BLaER1 treated with 17β-estradiol and CSF1 and Interleukin-3, amounts not matched to agents 10 nM and 100 nM (cell line): ENCODE measurements around the gene REPS1.
A peak's percentile ranks its signal among the peaks of the same experiment; 100 is the strongest.

ENCODE experiments used
- H3K27ac ChIP-seq, 11 experiments: shearing (Covaris generic); formaldehyde crosslinking; 2 replicates each; pipeline ENCODE4 v1.8.1; 2022
- H3K27me3 ChIP-seq, 11 experiments: shearing (Covaris generic); formaldehyde crosslinking; 2 replicates each; pipeline ENCODE4 v1.8.1; 2022
- H3K36me3 ChIP-seq, 11 experiments: shearing (Covaris generic); formaldehyde crosslinking; 2 replicates each; pipeline ENCODE4 v1.8.1; 2022
- H3K4me1 ChIP-seq, 10 experiments: shearing (Covaris generic); formaldehyde crosslinking; 2 replicates each; pipeline ENCODE4 v1.8.1; 2022
- H3K4me2 ChIP-seq, 11 experiments: shearing (Covaris generic); formaldehyde crosslinking; 2 replicates each; pipeline ENCODE4 v1.8.1; 2022
- H3K4me3 ChIP-seq, 10 experiments: shearing (Covaris generic); formaldehyde crosslinking; 2 replicates each; pipeline ENCODE4 v1.8.1; 2022
- H3K9ac ChIP-seq, 11 experiments: shearing (Covaris generic); formaldehyde crosslinking; 2 replicates each; pipeline ENCODE4 v1.8.1; 2022
- H3K9me3 ChIP-seq, 11 experiments: shearing (Covaris generic); formaldehyde crosslinking; replicated peaks in 1 of 11; 2 replicates each; pipeline ENCODE4 v1.8.1; 2022
- H4K20me1 ChIP-seq, 11 experiments: shearing (Covaris generic); formaldehyde crosslinking; 2 replicates each; pipeline ENCODE4 v1.8.1; 2022
- Cebpa-rat ChIP-seq, 11 experiments: shearing (Covaris generic); IDR thresholded peaks; 2 replicates each; pipeline ENCODE4 v1.8.1; 2022

The REPS1 gene, protein sequence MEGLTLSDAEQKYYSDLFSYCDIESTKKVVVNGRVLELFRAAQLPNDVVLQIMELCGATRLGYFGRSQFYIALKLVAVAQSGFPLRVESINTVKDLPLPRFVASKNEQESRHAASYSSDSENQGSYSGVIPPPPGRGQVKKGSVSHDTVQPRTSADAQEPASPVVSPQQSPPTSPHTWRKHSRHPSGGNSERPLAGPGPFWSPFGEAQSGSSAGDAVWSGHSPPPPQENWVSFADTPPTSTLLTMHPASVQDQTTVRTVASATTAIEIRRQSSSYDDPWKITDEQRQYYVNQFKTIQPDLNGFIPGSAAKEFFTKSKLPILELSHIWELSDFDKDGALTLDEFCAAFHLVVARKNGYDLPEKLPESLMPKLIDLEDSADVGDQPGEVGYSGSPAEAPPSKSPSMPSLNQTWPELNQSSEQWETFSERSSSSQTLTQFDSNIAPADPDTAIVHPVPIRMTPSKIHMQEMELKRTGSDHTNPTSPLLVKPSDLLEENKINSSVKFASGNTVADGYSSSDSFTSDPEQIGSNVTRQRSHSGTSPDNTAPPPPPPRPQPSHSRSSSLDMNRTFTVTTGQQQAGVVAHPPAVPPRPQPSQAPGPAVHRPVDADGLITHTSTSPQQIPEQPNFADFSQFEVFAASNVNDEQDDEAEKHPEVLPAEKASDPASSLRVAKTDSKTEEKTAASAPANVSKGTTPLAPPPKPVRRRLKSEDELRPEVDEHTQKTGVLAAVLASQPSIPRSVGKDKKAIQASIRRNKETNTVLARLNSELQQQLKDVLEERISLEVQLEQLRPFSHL

DNA sequence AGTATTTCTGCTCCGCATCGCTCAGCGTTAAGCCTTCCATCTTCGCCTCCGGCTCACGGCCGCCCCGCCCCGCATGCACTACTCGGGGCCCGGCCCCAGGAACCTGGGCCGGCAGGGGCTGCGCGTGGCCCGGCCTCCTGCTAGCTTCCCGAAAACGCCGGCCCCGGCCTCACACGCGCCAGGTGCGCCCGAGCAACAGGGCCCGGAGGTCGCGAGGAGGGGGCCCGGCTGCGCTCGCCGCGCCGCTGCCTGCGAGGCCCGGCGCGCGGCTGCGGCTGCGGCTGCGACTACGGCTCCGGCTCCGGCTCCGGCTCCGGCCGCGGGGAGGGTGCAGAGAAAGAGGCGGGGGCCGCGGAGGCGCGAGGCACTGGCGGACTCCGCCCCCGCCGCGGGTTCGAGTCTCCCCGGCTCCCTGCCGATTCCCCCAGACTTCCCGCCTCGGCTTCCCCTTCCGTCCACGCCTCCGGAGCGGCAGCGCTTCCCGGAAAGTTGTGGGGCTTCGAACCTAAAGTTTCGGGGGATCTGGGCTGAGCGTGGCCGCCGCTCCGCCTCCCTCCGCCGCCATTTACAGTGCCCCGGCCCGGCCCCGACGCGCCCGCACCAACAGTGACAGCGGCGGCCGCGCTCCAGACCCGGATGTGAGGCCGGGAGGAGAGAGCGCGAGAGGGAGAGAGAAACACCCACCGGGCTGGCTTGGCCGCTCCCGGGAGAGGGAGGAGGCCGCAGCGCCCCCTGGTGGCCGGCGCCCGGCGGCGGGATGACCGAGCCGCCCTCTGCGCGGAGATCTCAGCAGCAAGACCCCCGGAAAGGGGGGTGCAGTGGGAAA lies at the start of gene REPS1:
Gene REPS1 (minus strand): TSS at position 611 of the 826 bp plus-strand sequence. CDS start 571 bp downstream, at position 40.
- peak within 1 kb of the TSS; percentile 92 to 99 (median 98) for H3K4me3 ChIP-seq
- H3K9ac ChIP-seq: peak within 1 kb of the TSS; percentile 94 to 99 (median 96)
- peaks cover 0 to 11% (median 0%) of the 10 kb centered on the region in 11 experiments; a peak in 2 of 22 replicates for H3K36me3 ChIP-seq
- peaks cover 12 to 50% (median 42%) of the 10 kb centered on the region in 11 experiments; a peak in 19 of 22 replicates for H4K20me1 ChIP-seq
- peak within 1 kb of the TSS; percentile 82 to 98 (median 91) for H3K4me2 ChIP-seq
- peaks cover 0 to 7% (median 0%) of the 10 kb centered on the region in 11 experiments; a peak in 5 of 22 replicates for H3K9me3 ChIP-seq
- no peaks in the 10 kb centered on the region for H3K27me3 ChIP-seq
- H3K4me1 ChIP-seq: peaks cover 28 to 53% (median 34%) of the 10 kb centered on the region in 10 experiments
- H3K27ac ChIP-seq: peak within 1 kb of the TSS; percentile 93 to 99 (median 96)
- TF ChIP-seq Cebpa-rat (IDR thresholded peaks at IDR 0.05): no peak

DNA sequence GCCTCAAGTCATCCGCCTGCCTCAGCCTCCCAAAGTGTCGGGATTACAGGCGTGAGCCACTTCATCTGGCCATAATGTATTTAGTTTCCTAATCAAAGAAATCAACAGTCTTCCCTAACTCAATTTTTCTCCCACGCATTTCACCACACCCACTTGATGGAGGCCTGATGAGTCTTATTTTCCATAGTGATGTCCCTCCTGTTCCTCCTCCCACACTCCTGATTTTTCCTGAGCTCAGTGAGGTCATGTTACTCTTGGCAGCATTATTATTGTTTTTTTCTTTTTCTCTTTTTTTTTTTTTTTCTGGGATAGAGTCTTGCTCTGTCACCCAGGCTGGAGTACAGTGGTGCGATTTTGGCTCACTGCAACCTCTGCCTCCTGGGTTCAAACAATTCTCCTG lies 49.4 kb upstream of the REPS1 start:
- peaks cover 84 to 100% (median 98%) of the 10 kb centered on the region in 11 experiments for H3K36me3 ChIP-seq
- TF ChIP-seq Cebpa-rat (IDR thresholded peaks at IDR 0.05): no peak
- H3K4me1 ChIP-seq: peaks cover 10 to 23% (median 14%) of the 10 kb centered on the region in 10 experiments
- peaks cover 19 to 87% (median 62%) of the 10 kb centered on the region in 11 experiments; a peak in 20 of 22 replicates for H4K20me1 ChIP-seq
- no peak overlapping the region for H3K4me2 ChIP-seq
- no peak overlapping the region for H3K4me3 ChIP-seq
- H3K9ac ChIP-seq: no peak overlapping the region
- no peaks in the 10 kb centered on the region for H3K9me3 ChIP-seq
- H3K27ac ChIP-seq: no peak overlapping the region
- H3K27me3 ChIP-seq: no peaks in the 10 kb centered on the region

DNA sequence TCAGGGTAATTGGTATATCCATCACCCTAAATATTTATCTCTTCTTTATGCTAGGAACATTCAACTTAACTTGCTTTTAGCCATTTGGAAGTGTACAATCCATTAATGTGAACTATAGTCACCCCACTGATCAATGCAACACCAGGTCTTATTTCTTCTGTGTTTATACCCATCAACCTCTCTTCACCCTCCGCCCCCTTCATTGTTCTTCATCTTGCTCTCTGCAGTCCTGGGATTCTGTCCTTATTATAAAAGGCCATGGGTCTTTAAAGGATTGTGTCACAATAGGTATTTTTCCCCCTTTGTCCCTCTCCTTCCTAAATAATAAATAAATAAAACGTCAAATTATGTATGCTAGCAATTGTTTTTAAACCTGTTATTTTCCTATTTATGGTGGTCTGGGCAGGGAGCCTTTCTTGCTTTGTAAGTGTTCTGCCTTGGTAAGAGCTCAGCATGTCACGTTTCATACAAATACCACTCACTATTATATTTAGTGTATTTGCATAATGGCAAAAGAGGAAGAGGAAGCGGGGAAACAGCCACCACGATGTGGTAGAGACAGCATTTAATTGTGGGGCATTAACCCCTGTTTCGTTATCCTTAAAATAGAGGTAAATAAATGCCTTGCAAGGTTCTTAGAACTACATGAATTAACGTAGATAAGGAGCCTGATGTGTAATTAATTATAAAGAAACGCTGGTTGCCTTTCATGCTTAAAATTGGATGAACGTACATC lies 42.3 kb upstream of the REPS1 start:
- peak overlapping the region; percentile 90 to 99 (median 96) for H3K27ac ChIP-seq
- H3K9ac ChIP-seq: peak overlapping the region; percentile 88 to 99 (median 97)
- peaks cover 23 to 35% (median 30%) of the 10 kb centered on the region in 11 experiments for H3K36me3 ChIP-seq
- peak overlapping the region; percentile 82 to 96 (median 92) for H3K4me2 ChIP-seq
- H4K20me1 ChIP-seq: peaks cover 14 to 57% (median 33%) of the 10 kb centered on the region in 11 experiments; a peak in 20 of 22 replicates
- no peaks in the 10 kb centered on the region for H3K9me3 ChIP-seq
- H3K27me3 ChIP-seq: no peaks in the 10 kb centered on the region
- H3K4me3 ChIP-seq: peak overlapping the region; percentile 81 to 99 (median 90)
- TF ChIP-seq Cebpa-rat (IDR thresholded peaks at IDR 0.05): no peak
- H3K4me1 ChIP-seq: peaks cover 42 to 63% (median 47%) of the 10 kb centered on the region in 10 experiments

DNA sequence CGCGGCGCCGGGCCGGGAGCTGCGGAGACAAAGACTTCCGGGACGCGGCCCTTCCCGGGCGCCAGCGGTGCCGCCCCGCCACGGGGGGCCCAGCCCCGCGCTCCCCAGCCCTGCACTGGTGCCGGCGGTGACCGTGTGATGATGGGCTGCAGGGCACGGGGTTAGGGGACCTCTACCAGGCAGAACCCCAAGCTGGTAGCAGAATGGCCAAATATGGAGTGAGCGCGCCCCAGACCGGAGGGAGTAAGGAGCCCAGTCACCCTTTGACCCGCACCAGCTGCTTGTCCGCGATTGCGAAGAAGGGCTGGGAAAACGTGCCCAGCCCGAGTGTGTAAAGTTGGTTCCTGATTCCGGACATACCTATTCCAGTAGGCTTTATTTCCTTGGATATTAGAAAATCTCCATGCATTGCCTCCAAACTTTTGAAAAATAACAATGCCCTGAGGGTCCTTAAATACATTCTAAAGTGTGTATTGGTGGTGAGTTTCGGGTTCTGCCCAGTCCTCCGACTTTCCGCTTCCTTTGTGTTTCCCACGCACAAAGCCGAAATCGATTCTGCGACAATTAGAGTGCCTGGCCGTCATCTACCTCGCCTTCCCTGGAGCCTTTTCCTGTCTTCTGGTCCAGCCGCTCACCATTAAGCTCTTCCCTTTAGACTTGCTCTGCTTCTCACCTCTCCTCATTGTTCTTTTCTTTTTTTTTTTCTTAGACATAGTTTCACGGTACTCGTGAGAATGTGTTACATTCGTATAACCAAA lies 41.6 kb upstream of the REPS1 start:
- peak overlapping the region; percentile 81 to 99 (median 90) for H3K4me3 ChIP-seq
- H3K36me3 ChIP-seq: peaks cover 16 to 27% (median 22%) of the 10 kb centered on the region in 11 experiments
- H3K9ac ChIP-seq: peak overlapping the region; percentile 88 to 99 (median 97)
- H3K27me3 ChIP-seq: no peaks in the 10 kb centered on the region
- H4K20me1 ChIP-seq: peaks cover 14 to 50% (median 32%) of the 10 kb centered on the region in 11 experiments; a peak in 20 of 22 replicates
- no peak for TF ChIP-seq Cebpa-rat (IDR thresholded peaks at IDR 0.05)
- no peaks in the 10 kb centered on the region for H3K9me3 ChIP-seq
- peak overlapping the region; percentile 82 to 96 (median 92) for H3K4me2 ChIP-seq
- peak overlapping the region; percentile 90 to 99 (median 96) for H3K27ac ChIP-seq
- H3K4me1 ChIP-seq: peaks cover 42 to 68% (median 47%) of the 10 kb centered on the region in 10 experiments

DNA sequence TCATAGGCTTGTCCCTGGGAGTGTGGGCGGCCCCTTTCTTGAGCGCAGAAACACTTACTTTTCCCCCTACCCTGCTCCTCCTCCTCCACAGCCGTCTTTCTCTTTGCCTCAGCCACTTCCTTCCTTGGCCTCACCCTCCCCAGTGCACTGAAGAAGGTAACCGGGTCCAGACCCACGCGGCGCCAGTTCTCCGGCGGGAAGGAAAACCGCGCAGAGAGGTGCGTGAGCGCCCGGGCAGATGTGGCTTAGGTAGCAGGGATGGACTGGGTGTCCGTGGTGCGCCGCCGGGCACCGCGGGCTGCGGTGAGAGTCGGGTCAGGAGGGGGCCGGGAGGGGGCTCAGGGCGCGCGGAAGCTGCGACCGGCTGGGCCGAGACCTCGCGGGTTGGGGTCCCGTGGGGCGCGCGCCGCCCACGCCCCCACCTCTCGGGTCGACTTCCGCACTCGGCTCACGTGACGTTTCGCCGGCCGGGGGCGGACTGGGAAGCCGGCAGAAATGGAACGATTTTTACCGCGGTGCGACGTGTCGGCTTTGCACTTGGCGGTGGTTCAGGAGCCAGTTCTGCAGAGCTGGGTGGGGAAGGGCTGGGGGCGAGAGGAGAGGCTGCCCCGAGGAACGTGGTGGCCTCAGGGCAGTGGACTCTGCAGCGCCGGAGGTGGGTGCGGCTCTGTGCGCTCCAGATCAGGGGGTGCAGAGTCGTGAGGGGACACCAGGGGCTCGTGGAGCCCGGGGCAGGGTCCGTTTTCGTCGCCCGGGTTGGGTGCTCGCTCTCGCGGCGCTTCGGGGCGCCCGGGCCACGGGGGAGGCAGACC lies 40.8 kb upstream of the REPS1 start, which contains the start of gene ABRACL:
Gene ABRACL (plus strand): TSS at position 88 of the 812 bp plus-strand sequence. CDS start 5,416 bp downstream, outside the sequence.
- Histone ChIP-seq H4K20me1 (peaks cover 13 to 45% (median 25%) of the 10 kb centered on the region in 11 experiments; a peak in 20 of 22 replicates), H3K9ac (peak within 1 kb of the TSS; percentile 88 to 99 (median 97)), H3K9me3 (no peaks in the 10 kb centered on the region), H3K4me1 (peaks cover 42 to 65% (median 47%) of the 10 kb centered on the region in 10 experiments), H3K27ac (peak within 1 kb of the TSS; percentile 90 to 99 (median 96)), H3K4me2 (peak within 1 kb of the TSS; percentile 82 to 96 (median 92)), H3K27me3 (no peaks in the 10 kb centered on the region), H3K36me3 (peaks cover 8 to 20% (median 15%) of the 10 kb centered on the region in 11 experiments), H3K4me3 (peak within 1 kb of the TSS; percentile 81 to 99 (median 90))
- TF ChIP-seq Cebpa-rat (IDR thresholded peaks at IDR 0.05): no peak

DNA sequence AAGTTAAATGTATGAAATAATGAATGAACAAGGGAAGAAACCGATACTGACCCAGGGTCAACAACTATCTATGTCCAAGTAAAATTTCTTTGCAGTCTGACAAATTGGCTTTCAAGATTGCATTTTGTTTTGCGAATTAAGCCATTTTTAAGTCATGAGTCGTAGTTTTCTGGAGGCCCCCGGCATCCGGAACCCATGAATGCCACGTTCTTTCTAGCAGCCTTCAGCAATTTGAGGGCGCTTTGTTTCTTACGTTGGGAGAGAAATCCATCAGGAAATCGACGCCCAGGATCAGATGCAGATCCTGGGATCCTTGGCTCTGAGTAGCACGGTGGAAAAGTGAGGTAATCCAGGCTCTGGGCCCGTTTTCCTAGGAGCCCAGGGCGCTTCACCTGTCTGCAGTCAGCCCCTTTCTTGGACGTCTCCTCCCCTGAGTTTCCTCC lies 40.2 kb upstream of the REPS1 start:
- peaks cover 38 to 59% (median 41%) of the 10 kb centered on the region in 10 experiments for H3K4me1 ChIP-seq
- no peak for TF ChIP-seq Cebpa-rat (IDR thresholded peaks at IDR 0.05)
- H3K27ac ChIP-seq: peak overlapping the region; percentile 90 to 99 (median 96)
- peaks cover 2 to 13% (median 9%) of the 10 kb centered on the region in 11 experiments; a peak in 21 of 22 replicates for H3K36me3 ChIP-seq
- peak overlapping the region; percentile 82 to 96 (median 92) for H3K4me2 ChIP-seq
- H3K4me3 ChIP-seq: peak overlapping the region; percentile 81 to 99 (median 90)
- H3K9ac ChIP-seq: peak overlapping the region; percentile 88 to 99 (median 97)
- H3K9me3 ChIP-seq: no peaks in the 10 kb centered on the region
- no peaks in the 10 kb centered on the region for H3K27me3 ChIP-seq
- H4K20me1 ChIP-seq: peaks cover 7 to 38% (median 19%) of the 10 kb centered on the region in 11 experiments; a peak in 19 of 22 replicates
